ENCODE results near the gene IPPK.

Gene IPPK

GRCh38 chr9:92715488-92716231 is 45.7 kb upstream of the IPPK start:
- FAIRE-seq (no peak), DNase-seq (ENCODE audit: insufficient read length, low spot score) (no peak)
- TF ChIP-seq, protein P1, sequence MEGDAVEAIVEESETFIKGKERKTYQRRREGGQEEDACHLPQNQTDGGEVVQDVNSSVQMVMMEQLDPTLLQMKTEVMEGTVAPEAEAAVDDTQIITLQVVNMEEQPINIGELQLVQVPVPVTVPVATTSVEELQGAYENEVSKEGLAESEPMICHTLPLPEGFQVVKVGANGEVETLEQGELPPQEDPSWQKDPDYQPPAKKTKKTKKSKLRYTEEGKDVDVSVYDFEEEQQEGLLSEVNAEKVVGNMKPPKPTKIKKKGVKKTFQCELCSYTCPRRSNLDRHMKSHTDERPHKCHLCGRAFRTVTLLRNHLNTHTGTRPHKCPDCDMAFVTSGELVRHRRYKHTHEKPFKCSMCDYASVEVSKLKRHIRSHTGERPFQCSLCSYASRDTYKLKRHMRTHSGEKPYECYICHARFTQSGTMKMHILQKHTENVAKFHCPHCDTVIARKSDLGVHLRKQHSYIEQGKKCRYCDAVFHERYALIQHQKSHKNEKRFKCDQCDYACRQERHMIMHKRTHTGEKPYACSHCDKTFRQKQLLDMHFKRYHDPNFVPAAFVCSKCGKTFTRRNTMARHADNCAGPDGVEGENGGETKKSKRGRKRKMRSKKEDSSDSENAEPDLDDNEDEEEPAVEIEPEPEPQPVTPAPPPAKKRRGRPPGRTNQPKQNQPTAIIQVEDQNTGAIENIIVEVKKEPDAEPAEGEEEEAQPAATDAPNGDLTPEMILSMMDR (IDR thresholded peaks at IDR 0.05; ENCODE audit: insufficient read depth, missing control alignments): no peak

DNA sequence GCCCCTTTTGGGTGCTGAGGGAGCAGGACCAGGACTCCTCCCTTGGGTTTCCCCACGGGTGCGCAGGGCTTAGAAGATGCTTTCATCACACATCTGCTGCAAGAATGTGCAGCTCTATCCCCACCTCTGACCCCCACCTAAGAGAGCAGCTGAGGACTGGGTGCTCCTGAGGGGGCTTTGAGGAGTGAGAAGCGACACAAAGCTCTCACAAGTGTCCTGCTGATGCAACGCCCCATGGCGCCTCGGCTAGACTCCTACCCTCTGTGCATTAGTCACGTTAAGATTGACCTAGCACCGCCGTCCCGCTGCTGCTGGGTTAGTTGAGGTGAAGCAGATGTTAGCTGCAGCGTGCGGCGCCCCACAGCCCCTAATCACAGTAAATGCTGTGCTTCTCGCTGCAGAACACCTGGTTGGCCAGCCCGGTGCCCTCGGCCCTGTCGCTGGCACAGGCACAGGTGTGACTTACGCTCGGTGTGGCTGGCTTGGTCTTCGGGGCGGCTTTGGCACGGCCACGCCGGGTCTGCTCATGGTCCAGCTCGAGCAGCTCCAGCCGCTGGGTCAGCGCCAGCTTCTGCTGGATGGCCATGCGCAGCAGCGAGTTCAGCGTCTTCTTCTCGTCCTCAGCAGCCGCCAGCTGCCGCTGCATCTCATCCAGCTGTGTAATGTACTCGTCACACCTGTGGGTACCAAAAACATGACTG is 45.0 kb upstream of the IPPK start:
- no peak for FAIRE-seq
- TF ChIP-seq, protein P1 (IDR thresholded peaks at IDR 0.05; ENCODE audit: insufficient read depth, missing control alignments): no peak
- DNase-seq (ENCODE audit: insufficient read length, low spot score): no peak

DNA sequence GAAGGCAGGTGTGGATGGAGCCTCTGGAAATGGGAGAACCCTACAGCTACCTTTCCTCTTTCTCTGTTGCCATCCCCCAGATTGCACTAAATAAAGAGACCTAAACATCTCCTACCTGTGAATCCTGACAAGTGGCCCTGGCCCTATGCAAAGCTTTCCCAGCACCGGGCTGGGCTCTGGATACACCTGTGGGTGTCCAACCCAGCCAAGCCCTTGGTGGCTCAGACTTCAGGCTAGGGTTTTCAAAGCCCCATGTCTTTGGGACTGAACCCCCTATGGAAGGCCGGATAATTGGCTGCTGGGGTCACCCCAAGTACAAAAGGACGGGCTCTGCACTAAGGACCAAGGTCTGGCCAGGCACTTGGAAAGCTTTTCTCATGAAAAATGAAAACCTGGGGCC is 44.1 kb upstream of the IPPK start:
- no peak for FAIRE-seq
- DNase-seq (ENCODE audit: insufficient read length, low spot score): no peak
- TF ChIP-seq, protein P1 (IDR thresholded peaks at IDR 0.05; ENCODE audit: insufficient read depth, missing control alignments): no peak

DNA sequence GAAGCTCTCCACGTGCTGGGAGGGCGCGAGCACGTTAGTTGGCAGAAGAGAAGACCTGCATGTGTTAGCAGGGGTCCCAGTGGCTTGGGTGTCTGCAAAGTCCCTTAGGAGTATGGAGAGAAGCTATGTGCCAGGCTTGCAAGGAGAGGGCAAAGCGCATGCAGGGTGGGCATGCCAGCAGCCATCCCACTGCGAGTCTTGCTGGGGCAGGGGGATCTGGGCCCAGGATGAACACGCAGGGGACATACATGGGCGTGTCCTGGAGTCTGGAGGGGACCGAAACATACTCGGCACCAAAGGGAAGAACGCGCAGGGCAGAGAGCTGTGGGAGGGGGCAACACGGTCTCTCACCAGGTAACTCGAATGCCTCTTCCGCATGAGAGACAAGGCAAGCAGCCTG is 43.6 kb upstream of the IPPK start:
- no peak for FAIRE-seq
- no peak for DNase-seq (ENCODE audit: insufficient read length, low spot score)
- TF ChIP-seq, protein P1 (IDR thresholded peaks at IDR 0.05; ENCODE audit: insufficient read depth, missing control alignments): no peak

DNA sequence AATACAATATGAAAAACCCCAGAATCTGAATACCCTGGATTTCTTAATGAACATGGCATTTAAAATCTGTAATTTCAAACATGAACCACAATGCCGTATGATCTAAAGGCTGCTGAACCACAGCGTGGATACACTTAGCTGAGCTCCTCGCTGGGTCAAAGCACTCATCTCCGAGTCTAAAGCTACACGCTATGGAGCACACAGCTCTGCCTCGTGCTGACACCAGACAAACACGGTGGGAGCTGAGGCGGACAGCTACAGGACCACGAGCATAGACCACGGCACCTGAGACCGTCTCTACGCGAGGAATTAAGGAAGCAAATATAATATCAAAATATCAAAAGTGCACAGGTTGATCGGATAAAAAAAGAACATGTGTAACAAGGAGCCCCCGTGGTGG is 42.8 kb upstream of the IPPK start:
- no peak for FAIRE-seq
- TF ChIP-seq, protein P1 (IDR thresholded peaks at IDR 0.05; ENCODE audit: insufficient read depth, missing control alignments): no peak

GRCh38 chr9:92711844-92712243 is 41.9 kb upstream of the IPPK start:
- TF ChIP-seq, protein P1 (IDR thresholded peaks at IDR 0.05; ENCODE audit: insufficient read depth, missing control alignments): no peak
- DNase-seq (ENCODE audit: insufficient read length, low spot score) (no peak), FAIRE-seq (no peak)

More for the DNA sequence above, 42.8 kb upstream of the IPPK start:
- DNase-seq (ENCODE audit: insufficient read length, low spot score): no peak

DNA sequence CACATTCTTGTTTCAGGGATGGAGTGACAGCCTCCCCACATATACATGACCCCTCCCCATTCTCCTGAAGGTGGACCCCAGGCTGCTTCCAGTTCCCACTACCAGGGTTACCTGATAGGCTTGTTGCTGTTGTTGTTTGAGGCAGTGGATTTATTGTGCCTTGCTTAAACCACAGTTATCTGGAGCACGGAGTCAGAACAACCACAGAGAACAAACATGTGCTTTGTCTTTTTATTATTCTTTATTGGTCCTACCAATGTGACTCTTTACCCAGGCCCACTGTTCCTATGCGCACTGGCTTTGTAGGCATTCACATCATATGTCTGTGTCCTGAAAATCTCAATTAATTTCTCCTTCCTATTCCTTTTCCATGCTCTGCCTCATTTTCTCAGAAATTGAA is 41.2 kb upstream of the IPPK start:
- FAIRE-seq (no peak), DNase-seq (ENCODE audit: insufficient read length, low spot score) (no peak)
- TF ChIP-seq, protein P1 (IDR thresholded peaks at IDR 0.05; ENCODE audit: insufficient read depth, missing control alignments): no peak
